ENCODE results near the gene BLOC1S5. TPM values are rescaled to one million over a fixed set of nuclear protein-coding genes. Genes with fewer than 3 reads are reported as not detected.

The BLOC1S5 gene
- total and polyA plus RNA-seq, 2 donors (not counting 3 experiments of a cell fraction or from before 2014, with no cell fraction given): 3.9 to 19.1 TPM

DNA sequence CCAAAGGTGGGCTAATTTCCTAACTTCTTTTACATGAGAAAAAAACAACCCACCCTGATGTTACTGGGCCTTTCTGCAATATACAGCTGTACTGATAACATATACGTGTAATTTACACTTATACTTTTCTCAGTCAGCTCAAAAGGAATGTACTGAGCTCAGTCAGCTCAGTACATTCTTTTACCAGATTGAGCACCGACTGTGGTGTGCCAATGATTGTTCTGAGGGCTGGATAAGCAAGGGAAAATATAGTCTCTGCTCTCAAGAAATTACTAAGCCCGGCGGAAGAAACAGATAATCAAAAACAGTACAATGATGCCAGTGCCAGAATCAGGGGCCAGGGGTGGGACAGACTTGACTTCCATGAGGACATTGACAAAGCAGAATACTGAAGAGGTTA is 10.0 kb upstream of the BLOC1S5 start:
- TF ChIP-seq JUN (IDR thresholded peaks at IDR 0.05; ENCODE audit: borderline replicate concordance, insufficient read depth, insufficient read length, low read depth) (no peak), POLR2A (IDR thresholded peaks at IDR 0.05; ENCODE audit: low read depth, low read length) (no peak), MYC (IDR thresholded peaks at IDR 0.05; ENCODE audit: low read depth, low read length) (no peak), CTCF (IDR thresholded peaks at IDR 0.05; ENCODE audit: extremely low read depth in 1 of 2, insufficient read depth in 1 of 2, low read depth in 1 of 2, low read length in 2 of 2) (no peak), POLR2AphosphoS5 (IDR thresholded peaks at IDR 0.05; ENCODE audit: insufficient read depth, low read depth, low read length) (no peak), EZH2 (IDR thresholded peaks at IDR 0.05; ENCODE audit: borderline replicate concordance, low read depth, low read length, severe bottlenecking) (no peak), FOS (IDR thresholded peaks at IDR 0.05; ENCODE audit: borderline replicate concordance, insufficient read depth, low read length) (no peak), GATA2 (IDR thresholded peaks at IDR 0.05; ENCODE audit: insufficient read depth, insufficient read length, low read depth, low read length) (no peak)
- TF ChIP-seq, protein P1, sequence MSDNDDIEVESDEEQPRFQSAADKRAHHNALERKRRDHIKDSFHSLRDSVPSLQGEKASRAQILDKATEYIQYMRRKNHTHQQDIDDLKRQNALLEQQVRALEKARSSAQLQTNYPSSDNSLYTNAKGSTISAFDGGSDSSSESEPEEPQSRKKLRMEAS (IDR thresholded peaks at IDR 0.05; ENCODE audit: insufficient read depth, insufficient read length): no peak
- Histone ChIP-seq H2AFZ (ENCODE audit: low read depth, low read length) (no peak overlapping the region), H4K20me1 (replicated peaks; ENCODE audit: control insufficient read depth, extremely low read depth, insufficient read depth, low read length) (no peaks in the 10 kb centered on the region), H3K4me2 (ENCODE audit: insufficient read depth, low read length) (no peak overlapping the region), H3K27me3 (ENCODE audit: control insufficient read depth in 2 of 2, insufficient read depth in 2 of 2, low read length in 2 of 2) (no peaks in the 10 kb centered on the region), H3K9me3 (replicated peaks; ENCODE audit: control insufficient read depth, insufficient read depth, low read length) (no peaks in the 10 kb centered on the region), H3K27ac (ENCODE audit: insufficient read depth, low read depth, low read length) (no peak overlapping the region), H3K9ac (replicated peaks; ENCODE audit: extremely low read depth, insufficient read depth, low read length) (no peak overlapping the region), H3K36me3 (ENCODE audit: control insufficient read depth in 2 of 2, extremely low read depth in 1 of 2, insufficient read depth in 2 of 2, low read length in 2 of 2) (no peaks in the 10 kb centered on the region), H3K9me1 (replicated peaks; ENCODE audit: control insufficient read depth, extremely low read depth, insufficient read depth, low read length) (no peaks in the 10 kb centered on the region), H3K4me3 (replicated peaks in 1 of 3; ENCODE audit: insufficient read depth in 1 of 3, low read depth in 1 of 3, low read length in 3 of 3) (no peak overlapping the region), H3K79me2 (ENCODE audit: control insufficient read depth, insufficient read depth, low read length) (no peaks in the 10 kb centered on the region), H3K4me1 (ENCODE audit: control insufficient read depth, extremely low read depth, insufficient read depth, low read length) (no peaks in the 10 kb centered on the region)
- BruUV-seq (replicated peaks): no TSS peak
- POLR2A ChIA-PET: no interaction called here
- intact Hi-C loops (cut with micrococcal nuclease) (no loop called here), dilution Hi-C loops (cut with MboI; ENCODE audit: extremely low pct_ligation_motif_present, low sequenced_read_pairs) (no loop called here)
- DNase-seq (ENCODE audit: low read depth, low spot score) (no peak), FAIRE-seq (no peak)
- CTCF ChIA-PET: interaction anchor here (1.1 to 1.4 kb wide), 3 partner anchors 15 to 145 kb away, joined by 3 read pairs; no protein-coding TSS in a partner anchor

Data from endothelial cell of umbilical vein (primary cell).